Muscle layer of colon (tissue), 2 donors: ENCODE data around the gene PARVB.

ENCODE experiments used
- H3K27ac ChIP-seq: one replicate; pipeline ENCODE4 v1.7.0; 2013; ENCODE audit warnings: low read depth, mild to moderate bottlenecking, low read length, moderate library complexity
- H3K27me3 ChIP-seq, 2 donors: one replicate each; pipeline ENCODE4 v1.7.0; 2013; ENCODE audit warnings: low read length in 2 of 2, mild to moderate bottlenecking in 2 of 2; ENCODE audit not compliant: insufficient read depth in 2 of 2, control insufficient read depth in 1 of 2
- H3K36me3 ChIP-seq: one replicate; pipeline ENCODE4 v1.7.0; 2013; ENCODE audit warnings: mild to moderate bottlenecking, low read length; ENCODE audit not compliant: insufficient read depth
- H3K4me1 ChIP-seq: one replicate; pipeline ENCODE4 v1.7.0; 2013; ENCODE audit warnings: mild to moderate bottlenecking, low read length; ENCODE audit not compliant: insufficient read depth
- H3K4me3 ChIP-seq, 2 donors: one replicate each; pipeline ENCODE4 v1.7.0; 2013; ENCODE audit warnings: low read length in 2 of 2, low read depth in 1 of 2, mild to moderate bottlenecking in 1 of 2, moderate library complexity in 1 of 2
- H3K9ac ChIP-seq: one replicate; pipeline ENCODE4 v1.7.0; 2013; ENCODE audit warnings: low read length
- H3K9me3 ChIP-seq: one replicate; pipeline ENCODE4 v1.7.0; 2013; ENCODE audit warnings: mild to moderate bottlenecking, low read length
- donor health status: abdominal sarcoma.
- donor health status: Adenocarcinoma of cecum.

Gene PARVB, protein sequence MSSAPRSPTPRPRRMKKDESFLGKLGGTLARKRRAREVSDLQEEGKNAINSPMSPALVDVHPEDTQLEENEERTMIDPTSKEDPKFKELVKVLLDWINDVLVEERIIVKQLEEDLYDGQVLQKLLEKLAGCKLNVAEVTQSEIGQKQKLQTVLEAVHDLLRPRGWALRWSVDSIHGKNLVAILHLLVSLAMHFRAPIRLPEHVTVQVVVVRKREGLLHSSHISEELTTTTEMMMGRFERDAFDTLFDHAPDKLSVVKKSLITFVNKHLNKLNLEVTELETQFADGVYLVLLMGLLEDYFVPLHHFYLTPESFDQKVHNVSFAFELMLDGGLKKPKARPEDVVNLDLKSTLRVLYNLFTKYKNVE

DNA sequence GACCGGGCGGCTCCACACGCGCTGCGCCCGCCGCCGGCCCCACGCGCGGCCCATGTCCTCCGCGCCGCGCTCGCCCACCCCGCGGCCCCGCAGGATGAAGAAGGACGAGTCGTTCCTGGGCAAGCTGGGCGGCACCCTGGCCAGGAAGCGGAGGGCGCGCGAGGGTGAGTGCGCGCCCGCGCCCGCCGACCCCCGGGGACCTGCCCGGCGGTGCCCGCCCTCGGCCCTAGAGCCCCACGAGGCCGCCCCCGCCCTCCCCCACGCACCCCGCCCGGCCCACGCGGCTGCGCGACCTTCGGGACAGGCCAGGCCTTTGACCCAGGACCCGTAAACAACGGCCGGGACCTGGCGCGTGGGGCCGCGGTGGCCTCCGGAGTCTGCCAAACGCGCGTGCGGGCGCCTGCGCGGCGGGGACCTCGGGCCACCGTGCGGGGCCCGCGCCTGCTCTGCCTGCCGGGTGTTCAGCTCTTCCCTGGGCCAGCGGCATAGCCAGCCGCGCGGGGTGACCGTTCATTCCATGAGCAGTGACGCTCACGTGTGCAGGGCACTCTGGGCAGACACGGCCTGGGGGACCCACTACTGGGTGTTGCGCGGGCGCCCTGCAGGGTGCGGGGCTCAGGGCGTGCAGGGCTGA is at the start of gene PARVB:
Gene PARVB, plus strand, starts transcription at position 15 of the 634 bp plus-strand sequence. Its CDS starts 38 bp downstream, at position 53.
- peak within 1 kb of the TSS; percentile 44 for H3K9ac ChIP-seq
- no peaks in the 10 kb centered on the region for H3K36me3 ChIP-seq
- H3K4me1 ChIP-seq = peaks cover 10% of the 10 kb centered on the region

DNA sequence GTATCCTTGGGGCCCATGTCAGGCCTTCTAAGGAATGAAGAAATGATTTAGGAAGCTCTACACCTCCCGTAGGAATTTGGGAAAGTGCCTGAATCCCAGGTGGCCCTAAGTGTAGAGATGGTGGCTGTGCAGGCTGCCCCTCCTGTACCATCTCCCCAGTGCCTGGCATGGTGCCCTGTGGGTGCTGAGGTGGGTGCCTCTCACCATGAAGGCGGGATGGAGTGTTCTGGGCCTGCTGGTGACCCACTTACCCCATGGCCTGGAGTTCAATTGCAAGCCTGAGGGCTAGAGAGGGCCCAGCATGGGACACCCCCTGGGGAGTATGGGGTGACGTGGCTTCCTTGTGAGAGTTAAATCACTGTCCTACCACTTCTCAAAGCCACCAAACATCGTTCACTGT is 49.1 kb upstream of the PARVB start:
- no peak overlapping the region for H3K9ac ChIP-seq
- H3K27me3 ChIP-seq = no peaks in the 10 kb centered on the region
- H3K27ac ChIP-seq = no peak overlapping the region
- H3K4me1 ChIP-seq = no peaks in the 10 kb centered on the region
- H3K36me3 ChIP-seq = peaks cover 63% of the 10 kb centered on the region
- H3K4me3 ChIP-seq = no peak overlapping the region
- H3K9me3 ChIP-seq = no peaks in the 10 kb centered on the region

More for the DNA sequence above, at the start of gene PARVB:
- Histone ChIP-seq H3K27ac (peak within 1 kb of the TSS; percentile 76), H3K9me3 (no peaks in the 10 kb centered on the region), H3K27me3 (no peaks in the 10 kb centered on the region), H3K4me3 (peak within 1 kb of the TSS; percentile 53 to 77)

DNA sequence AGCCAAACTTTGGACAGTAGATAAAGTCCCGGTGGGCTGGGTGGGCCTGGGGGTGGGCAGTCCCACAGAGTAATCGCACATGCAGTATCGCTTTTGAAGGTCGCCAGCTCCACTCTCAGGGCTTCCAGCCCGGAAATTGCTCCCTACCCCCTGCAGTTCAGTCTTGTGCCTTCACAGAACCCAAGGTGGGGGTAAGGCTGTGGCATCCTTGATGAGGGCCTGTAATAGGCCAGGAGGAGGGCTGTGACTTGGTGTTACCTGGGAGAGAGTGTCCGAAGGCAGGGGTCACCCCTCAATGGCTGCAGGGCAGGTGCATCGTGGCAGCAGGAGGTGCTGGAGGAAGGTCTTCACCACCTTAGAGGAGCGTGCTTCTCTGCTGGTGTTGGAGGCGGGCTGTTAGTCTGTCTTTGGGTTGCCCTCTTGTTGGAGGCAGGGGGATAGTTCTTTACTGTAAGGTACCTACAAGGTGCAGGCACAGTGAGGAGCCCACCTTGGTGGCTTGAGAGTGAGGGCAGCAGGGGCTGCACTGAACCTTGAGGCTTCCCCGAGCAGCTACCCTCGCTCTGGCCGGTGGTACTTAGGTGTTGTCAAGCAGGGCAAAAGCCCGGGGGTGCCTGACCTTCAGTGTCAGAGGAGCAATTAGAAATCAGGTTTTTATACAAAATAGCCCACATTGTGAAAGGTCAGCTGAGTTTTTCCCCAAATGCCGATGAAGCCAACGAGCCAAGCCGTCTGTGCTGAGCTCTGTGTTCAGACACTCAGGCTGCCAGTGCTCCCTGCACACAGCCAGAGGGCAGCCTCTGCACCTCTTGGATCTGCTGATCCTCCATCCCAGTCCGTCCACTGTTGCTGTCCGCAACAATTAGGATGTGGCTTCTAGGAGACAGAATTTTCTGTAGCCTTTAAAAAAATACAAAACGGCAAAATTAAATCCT is 47.0 kb upstream of the PARVB start:
- H3K36me3 ChIP-seq = peaks cover 72% of the 10 kb centered on the region
- no peaks in the 10 kb centered on the region for H3K4me1 ChIP-seq
- H3K27ac ChIP-seq = no peak overlapping the region

DNA sequence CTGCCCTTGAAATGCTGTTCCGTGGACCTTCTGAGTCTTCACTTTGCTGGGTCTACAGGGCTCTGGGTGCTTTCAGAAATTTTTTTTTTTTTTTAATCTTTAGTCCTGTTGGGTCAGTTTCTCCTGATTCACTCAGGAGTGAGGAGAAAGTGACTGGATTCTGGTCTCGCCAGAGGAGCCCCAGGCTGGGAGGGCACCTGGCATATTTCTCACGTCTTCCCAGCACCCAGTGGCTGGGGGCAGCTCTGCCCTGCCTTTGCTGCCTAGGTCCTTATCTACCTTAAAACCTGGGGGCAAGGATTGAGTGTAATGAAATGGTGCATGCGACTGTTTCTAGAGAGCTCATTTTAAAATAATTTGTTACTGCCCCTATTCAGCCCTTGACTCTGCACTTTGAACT is 45.5 kb upstream of the PARVB start:
- Histone ChIP-seq H3K9me3 (no peaks in the 10 kb centered on the region), H3K4me1 (no peaks in the 10 kb centered on the region), H3K4me3 (no peak overlapping the region), H3K36me3 (peaks cover 67% of the 10 kb centered on the region), H3K27me3 (no peaks in the 10 kb centered on the region), H3K9ac (no peak overlapping the region), H3K27ac (no peak overlapping the region)

More for the DNA sequence above, 47.0 kb upstream of the PARVB start:
- Histone ChIP-seq H3K4me3 (no peak overlapping the region), H3K9ac (no peak overlapping the region), H3K9me3 (no peaks in the 10 kb centered on the region), H3K27me3 (no peaks in the 10 kb centered on the region)

DNA sequence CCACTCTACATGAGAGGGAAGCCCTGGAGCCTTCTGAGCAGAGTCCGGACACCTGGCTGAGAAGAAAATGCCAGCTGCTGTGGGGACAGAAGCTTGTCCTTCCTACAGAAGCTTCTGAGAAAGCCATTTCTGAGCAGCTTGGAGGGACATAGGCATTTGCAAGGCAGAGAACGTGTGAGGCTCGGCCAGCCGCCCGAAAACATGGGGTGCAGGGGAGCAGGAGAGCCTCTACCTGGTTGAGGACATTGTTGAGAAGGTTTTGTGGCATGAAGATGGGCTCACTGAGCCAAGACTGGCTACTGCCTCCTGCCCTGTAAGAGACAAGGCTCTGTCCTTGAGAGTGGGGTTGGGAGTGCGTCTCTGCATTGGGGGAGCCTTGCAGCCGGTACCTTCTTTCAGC is 43.5 kb upstream of the PARVB start:
- H3K27ac ChIP-seq = no peak overlapping the region
- no peak overlapping the region for H3K4me3 ChIP-seq
- H3K9me3 ChIP-seq = no peaks in the 10 kb centered on the region
- H3K4me1 ChIP-seq = no peaks in the 10 kb centered on the region
- peaks cover 64% of the 10 kb centered on the region for H3K36me3 ChIP-seq
- H3K9ac ChIP-seq = no peak overlapping the region
- no peaks in the 10 kb centered on the region for H3K27me3 ChIP-seq

DNA sequence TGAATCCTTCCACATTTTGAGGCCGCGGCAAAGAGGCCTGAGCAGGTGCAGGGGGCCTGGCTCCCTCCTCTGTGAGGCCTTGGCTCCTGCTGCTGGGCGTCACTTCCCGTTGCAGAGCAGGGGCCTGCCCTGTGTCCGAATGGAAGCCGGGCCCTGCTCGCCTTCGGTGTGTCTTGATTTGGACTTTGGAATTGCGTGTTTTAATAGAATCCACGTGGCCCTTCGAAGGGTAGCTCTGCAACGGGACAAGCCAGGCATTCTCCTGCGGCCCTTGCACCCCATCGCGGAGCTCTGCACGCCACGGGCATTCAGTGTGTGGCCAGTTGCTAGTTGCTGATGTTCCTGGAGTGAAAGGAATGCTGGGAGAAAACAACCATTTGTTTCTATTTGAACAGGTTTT is 43.1 kb upstream of the PARVB start:
- Histone ChIP-seq H3K4me1 (no peaks in the 10 kb centered on the region), H3K36me3 (peaks cover 63% of the 10 kb centered on the region), H3K27ac (no peak overlapping the region), H3K9ac (no peak overlapping the region), H3K9me3 (no peaks in the 10 kb centered on the region), H3K4me3 (no peak overlapping the region), H3K27me3 (no peaks in the 10 kb centered on the region)

DNA sequence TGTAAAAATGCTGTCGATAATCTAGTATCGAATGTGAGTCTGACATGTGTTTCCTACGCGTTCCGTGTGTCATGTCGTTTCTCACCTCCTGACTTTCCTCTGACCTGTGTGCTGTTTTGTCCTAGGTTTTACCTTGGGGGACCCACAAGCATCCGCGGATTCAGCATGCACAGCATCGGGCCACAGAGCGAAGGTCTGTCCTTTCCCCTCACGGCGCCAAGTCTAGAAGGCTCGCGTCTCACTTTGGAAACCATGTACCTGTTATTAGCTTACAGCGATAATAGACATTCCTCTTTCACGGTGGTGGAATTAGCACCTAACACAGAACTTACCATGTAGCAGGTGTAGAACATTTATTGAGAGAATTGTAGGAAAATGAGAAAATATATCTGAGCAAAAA is 40.3 kb upstream of the PARVB start:
- Histone ChIP-seq H3K27me3 (no peaks in the 10 kb centered on the region), H3K36me3 (peaks cover 48% of the 10 kb centered on the region), H3K4me3 (no peak overlapping the region), H3K27ac (no peak overlapping the region), H3K9ac (no peak overlapping the region), H3K4me1 (no peaks in the 10 kb centered on the region), H3K9me3 (no peaks in the 10 kb centered on the region)

DNA sequence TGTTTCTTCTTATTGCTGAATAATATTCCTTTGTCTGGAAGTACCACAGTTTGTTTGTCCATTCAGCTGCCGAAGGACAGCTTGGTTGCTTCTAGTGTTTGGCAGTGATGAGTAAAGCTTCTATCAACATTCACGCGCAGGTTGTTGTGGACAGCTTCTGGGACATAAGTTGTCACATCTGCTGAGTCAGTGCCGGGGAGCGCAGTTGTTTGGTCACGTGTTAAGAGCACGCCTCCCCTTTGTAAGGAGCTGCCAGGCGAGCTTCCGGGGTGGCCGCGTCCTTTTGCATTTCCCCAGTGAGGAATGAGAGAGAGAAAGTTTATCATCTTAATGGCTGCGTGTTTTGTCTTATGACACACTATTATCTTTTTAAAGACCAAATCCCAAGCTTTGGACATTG is 38.6 kb upstream of the PARVB start:
- Histone ChIP-seq H3K4me3 (no peak overlapping the region), H3K4me1 (no peaks in the 10 kb centered on the region), H3K36me3 (peaks cover 51% of the 10 kb centered on the region), H3K9me3 (no peaks in the 10 kb centered on the region), H3K27me3 (no peaks in the 10 kb centered on the region), H3K27ac (no peak overlapping the region), H3K9ac (no peak overlapping the region)

DNA sequence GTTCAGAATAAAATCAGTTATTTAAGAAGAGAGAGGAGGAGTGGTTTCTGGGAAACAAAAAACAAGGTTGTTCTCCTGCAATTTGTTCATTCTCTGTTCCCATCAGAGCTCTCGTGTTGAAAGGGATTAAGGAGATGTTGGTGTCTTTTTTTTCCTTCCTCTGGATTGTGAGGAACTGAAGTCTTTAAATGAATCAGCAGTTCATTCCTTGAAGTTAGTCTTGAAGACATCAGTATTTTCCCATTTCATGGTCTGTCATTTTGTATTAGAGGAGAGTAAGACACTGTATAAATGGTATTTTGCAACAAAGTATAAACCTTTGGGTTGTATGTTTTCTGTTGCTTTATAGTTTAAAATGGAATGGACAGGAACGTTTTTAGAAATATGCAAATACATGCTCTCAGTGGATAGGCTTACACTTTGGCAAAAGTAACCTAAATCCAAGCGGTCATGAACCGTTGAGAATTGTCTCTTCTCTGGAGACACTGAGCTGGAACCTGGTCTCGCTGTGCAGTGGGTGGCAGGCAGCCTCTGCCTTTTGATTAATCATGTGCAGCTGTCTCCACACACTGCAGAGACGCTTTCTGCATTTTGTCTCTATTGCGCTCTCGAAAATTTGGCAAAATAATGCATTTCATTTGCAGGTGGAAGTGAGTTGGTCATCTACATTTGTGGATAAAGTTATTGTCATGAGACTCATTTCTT is 35.8 kb upstream of the PARVB start:
- H3K4me1 ChIP-seq = peaks cover 6% of the 10 kb centered on the region
- no peak overlapping the region for H3K27ac ChIP-seq
- no peak overlapping the region for H3K4me3 ChIP-seq
- H3K27me3 ChIP-seq = no peaks in the 10 kb centered on the region
- no peaks in the 10 kb centered on the region for H3K9me3 ChIP-seq
- H3K36me3 ChIP-seq = peaks cover 60% of the 10 kb centered on the region
- no peak overlapping the region for H3K9ac ChIP-seq

DNA sequence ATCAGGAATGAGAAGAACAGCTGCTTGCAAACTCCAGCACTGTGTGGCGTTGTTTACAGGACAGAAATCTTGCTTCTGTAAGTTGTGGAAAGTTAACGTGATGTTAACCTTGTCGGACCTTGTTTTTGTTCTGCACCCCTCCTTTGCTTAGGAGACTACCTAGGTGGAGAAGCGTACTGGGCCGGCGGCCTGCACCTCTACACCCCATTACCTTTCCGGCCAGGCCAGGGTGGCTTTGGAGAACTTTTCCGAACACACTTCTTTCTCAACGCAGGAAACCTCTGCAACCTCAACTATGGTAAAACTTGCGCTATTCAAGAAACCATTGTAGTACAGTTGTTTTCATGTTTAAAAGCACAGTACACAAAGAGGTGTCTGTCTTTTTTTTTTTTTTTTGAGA is 35.1 kb upstream of the PARVB start:
- H3K9me3 ChIP-seq = no peaks in the 10 kb centered on the region
- no peaks in the 10 kb centered on the region for H3K27me3 ChIP-seq
- peaks cover 11% of the 10 kb centered on the region for H3K4me1 ChIP-seq
- no peak overlapping the region for H3K9ac ChIP-seq
- no peak overlapping the region for H3K4me3 ChIP-seq
- H3K36me3 ChIP-seq = peaks cover 57% of the 10 kb centered on the region
- H3K27ac ChIP-seq = no peak overlapping the region

DNA sequence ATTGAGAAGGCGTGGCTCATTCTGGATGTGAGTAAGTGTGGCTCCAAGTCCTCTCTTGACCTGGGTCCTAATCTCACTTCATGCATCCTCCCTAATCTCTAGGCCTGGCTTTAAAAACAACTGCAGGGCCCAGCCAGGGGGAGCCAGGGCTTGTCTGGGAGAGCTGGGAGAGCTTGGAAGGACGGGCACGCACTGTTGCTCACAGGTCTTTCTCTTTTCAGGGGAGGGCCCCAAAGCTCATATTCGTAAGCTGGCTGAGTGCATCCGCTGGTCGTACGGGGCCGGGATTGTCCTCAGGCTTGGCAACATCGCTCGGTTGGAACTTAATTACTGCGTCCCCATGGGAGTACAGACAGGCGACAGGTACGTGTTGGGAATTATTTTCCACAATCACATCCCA is 34.1 kb upstream of the PARVB start:
- no peak overlapping the region for H3K4me3 ChIP-seq
- H3K27me3 ChIP-seq = no peaks in the 10 kb centered on the region
- no peak overlapping the region for H3K9ac ChIP-seq
- H3K27ac ChIP-seq = no peak overlapping the region
- peaks cover 11% of the 10 kb centered on the region for H3K4me1 ChIP-seq
- H3K36me3 ChIP-seq = peaks cover 62% of the 10 kb centered on the region
- no peaks in the 10 kb centered on the region for H3K9me3 ChIP-seq
